SKM-1 treated with dmso at 0.1 percent for 144 hours (cell line): Measurements from ENCODE around the gene KANK2.
"Not testable (repeated sequence)": the region's sequence is repeated elsewhere in the genome, so short reads cannot be mapped to it uniquely, and the experiment has no call there.

Experiments used
- DNase-seq: peaks from one replicate; lab custom pipeline; 2025; ENCODE audit not compliant: unreplicated experiment; lab: John Stamatoyannopoulos, UW

KANK2 gene

DNA sequence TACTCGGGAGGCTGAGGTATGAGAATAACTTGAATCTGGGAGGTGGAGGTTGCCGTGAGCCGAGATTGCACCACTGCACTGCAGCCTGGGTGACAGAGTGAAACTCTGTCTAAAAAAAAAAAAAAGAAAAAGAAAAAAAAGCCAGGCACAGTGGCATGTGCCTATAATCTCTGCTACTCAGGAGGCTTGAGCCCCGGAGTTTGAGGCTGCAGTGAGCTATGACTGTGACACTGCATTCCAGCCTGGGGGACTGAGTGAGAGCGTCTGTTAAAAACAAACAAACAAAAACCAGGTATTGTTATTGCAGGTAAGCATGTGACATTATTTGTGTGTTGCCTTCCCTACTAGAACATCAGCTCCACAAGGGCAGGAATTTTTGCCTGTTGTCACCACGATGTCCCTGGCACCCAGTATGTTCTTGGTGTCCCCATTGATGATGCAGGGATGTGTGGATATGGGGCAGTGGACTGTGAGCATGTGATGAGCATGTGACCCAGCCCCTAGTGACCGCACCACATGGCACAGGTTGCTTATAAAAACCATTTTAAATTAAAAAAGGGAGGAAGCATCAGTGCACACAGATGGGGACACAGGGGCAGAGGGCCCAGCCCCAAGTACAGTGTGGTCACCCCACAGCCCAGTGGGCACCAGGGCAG, 1.6 kb upstream of the KANK2 start:
- no peak for DNase-seq

DNA sequence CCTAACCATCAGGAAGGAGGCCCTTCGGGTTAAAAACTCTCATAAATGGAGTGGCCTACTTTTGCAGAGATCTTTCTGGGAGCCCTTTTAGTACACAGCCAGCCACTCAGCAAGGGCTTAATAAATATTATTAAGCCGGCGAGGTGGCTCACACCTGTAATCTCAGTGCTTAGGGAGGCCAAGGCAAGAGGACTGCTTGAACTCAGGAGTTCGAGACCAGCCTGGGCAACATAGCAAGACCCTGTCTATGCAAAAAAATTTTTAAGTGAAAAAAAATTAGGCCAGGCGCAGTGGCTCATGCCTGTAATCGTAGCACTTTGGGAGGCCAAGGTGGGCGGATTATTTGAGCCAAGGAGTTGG, 810 bp upstream of the KANK2 start:
- no peak for DNase-seq

DNA sequence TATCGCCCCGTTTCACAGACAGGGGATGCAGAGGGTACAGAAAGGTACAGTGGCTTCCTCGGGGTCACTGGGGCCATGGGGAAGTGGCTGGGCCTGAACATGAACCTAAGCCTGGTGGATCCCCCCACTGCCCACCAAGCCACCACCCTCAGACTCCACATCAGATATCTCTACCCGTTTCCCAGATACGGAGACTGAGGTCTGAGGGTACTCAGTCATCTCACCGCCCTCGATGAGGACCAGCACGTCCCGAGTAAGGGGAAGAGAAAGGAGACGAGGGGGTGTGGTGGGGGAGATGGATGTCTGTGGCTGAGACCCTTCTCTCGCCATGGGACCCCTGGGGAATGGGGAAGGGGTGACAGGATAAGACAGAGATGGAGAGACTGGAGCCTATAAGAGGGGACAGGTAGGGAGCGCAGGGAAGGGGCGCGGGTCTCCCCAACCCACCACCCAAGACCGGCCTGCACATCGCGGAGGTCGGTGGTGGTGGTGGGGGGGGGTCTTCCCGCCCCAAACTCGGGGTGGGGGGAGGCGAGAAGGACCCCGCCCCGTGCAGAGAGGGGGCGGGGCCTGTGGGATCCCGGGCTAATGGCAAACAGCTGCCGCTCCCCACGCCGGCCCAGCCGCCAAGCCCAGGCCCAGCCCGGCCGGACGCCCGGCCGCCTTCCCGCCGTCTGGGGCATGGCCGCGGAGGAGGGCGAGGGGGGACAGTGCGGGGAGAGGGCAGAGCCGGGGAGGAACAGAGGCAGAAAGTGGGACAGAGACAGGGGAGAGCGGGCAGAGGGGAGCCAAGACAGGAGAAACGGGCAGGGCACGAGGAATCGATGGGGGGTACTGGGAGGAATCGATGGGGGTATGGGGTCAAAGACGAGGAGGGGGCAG, 698 bp downstream of the KANK2 start:
- DNase-seq, result no peak

DNA sequence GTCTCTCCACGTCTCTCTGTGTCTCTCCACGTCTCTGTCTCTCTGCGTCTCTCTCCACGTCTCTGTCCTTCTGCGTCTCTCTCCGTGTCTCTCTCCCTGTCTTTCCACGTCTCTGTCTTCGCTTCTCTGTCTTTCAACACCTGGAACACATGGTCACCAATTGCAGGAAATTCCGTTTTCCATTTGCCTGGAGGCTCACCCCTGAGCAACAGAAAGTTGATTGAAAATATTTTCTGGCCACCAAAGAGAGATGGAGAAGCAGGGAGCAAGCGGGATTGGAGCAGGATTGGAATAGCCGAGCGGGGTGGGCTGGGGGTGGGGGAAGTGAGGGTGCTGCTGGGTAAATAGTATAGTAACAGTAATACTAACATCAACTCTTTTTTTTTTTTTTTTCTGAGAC, 1.7 kb downstream of the KANK2 start:
- no peak for DNase-seq

DNA sequence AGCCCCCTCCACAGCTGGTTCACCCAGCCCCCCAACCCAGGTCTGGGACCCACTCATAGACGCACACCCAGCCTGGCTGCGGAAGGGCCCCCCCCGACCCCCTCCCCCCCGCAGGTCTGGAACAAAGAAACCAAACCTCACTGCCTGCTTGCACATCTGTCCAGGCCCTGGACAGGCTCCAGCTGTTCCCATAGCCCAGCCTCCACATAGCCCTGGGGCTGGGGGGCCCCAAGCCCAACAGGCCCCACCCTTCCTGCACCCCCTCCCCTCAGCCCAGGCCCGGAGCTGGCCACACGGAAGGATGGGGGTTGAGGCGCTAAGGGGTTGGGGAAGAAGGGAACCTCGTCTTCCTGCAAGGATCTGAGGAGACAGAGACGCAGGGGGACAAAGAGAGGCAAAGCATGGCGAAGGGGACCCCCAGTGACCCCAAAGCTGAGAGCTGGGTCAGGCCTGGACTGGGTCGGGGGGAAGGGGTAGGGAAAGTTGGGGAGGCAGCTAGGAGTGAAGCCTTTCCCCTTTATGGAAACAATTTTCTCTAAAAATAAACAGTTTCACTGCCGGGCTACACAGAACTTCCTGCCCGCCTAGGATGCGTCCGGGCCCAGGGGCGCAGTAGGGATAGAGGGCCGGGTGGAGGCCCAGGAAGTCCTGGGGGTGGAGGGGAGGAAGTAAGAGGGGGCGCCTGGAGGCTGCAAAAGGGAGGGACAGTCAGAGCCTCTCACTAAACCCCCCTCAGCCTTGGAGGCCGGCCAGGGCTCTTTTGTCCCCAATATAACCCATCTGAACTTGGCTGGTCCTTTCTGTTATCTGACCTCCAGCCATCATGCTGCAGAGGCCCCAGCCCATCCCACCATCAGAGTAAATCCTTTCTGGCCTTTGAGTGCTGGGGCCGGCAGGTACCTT, 2.4 kb downstream of the KANK2 start:
- DNase-seq, result no peak

DNA sequence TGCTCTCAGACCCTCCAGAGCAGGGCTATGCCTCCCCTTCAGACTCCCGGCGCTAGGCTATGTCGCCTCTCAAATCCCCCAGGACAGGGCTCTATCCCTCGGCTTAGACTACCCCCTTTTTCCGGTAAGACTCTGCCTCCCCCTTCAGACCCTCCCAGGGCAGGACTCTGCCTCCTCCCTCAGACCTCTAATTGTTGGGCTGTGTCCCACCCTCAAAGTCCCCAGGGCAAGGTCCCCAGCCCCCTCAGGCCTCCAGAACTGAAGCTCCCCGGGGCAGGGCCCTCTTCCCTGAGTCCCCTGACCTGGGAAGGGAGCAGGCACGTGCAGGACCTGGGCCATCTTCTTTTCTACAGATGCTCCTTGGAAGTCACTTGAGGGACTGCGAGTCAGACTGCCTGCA, 3.2 kb downstream of the KANK2 start:
- no peak for DNase-seq

DNA sequence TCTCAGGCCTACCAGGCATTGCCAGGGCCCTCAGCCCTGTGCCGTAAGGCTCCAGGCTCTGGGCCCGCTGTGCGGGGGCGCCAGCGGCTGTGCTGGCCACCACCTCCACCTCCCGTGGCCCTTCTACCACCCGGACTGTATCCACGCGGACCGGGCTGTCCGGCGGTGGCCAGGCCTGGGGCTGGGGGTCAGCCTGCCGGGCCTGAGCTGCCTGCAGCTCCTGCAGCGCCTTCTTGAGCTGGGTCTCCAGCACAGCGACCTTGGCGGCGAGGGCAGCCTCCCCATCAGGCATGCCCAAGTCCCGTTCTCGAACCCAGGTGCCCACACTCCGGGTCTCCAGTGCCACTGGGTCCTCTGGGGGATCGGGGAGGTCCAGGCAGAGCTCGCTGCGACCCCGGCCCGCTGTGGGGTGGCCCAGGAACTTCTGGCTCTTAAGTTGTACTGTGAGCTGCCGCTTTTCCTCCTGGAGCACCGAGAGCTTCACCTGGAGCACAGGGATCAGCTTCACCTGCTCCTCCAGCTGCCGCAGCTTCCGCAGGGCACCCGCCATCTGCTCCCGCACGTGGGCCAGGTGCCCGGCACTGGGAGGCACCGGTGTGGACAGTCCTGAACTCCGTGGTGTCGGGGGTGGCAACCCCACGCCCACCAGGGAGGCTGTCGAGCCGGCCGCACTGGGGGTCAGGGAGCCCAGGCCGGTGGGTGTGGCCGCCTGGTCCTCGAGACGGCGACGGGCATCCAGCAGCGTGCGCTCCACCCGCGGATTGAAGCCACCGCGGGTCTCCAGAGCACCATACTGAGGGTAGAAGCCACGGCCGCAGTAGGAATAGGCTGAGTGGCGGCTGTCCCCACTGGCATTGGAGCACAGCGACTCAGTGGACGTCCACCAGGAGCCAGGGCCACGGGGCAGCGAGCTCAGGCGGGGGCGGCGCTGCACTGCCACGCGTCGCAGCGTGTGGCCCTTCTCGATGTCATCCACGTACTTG, 4.1 kb downstream of the KANK2 start:
- no peak for DNase-seq

DNA sequence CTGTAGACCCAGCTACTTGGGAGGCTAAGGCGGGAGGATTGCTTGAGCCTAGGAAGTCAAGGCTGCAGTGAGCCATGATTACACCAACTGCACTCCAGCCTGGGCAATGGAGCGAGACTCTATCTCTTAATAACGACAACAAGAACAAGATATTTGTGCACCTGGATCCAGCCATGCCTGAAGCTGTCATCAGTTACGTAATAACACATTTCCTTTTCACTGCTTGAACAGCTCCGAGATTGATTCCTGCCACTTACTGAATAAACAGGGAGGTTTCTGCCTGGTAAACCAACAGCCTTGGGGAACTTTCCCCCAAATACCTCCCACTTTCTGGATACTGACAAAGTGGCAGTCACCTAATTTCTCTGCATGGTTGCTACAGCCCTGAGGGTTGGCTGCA, 5.4 kb downstream of the KANK2 start:
- no peak for DNase-seq

DNA sequence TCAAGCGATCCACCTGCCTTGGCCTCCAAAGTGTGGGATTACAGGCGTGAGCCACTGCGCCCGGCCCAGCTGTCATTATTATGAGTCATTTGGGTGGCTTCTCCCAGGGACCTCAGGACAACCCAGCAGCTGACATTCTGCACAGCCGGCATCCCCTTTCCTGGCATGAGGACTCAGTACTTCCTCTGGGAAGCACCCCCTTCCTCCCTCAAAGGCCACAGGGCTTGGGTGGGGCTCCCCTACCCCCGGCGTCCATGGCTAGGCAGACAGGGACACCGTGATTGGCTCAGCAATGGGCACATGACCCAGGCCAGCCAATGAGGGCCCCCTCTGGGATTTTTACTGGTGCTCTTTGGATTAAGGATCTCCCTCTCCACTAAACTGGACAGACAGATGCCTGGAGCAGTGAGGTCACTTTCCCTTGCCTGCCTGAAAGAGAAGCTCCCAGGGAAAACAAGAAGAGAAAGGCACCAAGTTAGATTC, 6.0 kb downstream of the KANK2 start:
- DNase-seq, result no peak

DNA sequence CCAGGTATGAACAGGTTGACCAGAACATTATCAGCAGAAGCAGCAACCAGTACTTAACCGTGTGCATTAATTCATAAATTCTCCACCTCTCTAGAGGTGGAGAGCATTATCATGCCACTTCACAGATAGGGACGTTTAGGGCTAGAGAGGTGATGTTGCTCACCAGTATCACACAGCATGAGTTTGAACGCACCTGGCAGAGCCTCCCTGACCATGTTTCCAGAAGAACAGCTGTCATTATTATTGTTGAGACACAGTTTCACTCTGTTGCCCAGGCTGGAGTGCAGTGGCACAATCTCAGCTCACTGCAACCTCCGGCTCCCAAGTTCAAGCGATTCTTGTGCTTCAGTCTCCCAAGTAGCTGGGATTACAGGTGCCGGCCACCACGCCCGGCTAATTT, 6.8 kb downstream of the KANK2 start:
- no peak for DNase-seq

DNA sequence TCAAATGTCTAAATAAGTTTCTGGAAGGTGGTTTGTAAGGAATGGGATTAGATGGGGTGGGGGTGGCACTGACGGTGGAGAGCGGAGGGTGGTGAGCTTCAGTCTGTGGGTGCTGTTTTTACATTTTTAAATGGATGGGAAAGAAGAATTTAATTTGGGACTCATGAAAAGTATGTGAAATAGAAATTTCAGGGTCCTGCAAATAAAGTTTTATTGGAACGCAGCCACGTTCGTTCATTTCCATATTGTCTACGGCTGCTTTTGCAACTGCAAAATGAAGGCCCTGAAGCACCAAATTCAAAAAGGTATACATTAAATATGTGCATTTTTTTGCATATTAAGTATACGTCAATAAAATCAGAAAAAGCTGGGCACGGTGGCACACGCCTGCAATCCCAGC, 9.9 kb downstream of the KANK2 start:
- DNase-seq, result no peak

DNA sequence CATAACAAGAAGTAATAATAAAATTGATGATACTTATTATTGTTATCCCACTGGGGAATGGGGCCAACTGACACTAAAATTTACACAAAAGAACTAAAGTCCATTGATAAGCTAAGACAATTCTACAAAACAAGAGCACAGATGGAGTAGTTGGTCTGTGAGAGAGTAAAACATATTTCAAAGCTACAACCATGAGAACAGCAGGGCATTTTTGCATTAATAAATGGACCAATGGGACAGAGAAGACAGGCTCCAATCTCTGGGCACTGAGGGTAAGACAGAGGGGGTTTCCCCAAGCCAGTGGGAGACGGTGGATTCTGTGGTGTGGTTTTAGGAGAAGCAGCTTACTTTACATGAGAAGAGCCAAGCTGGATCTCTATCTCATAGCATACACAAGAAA, 14.4 kb downstream of the KANK2 start:
- DNase-seq, result no peak

DNA sequence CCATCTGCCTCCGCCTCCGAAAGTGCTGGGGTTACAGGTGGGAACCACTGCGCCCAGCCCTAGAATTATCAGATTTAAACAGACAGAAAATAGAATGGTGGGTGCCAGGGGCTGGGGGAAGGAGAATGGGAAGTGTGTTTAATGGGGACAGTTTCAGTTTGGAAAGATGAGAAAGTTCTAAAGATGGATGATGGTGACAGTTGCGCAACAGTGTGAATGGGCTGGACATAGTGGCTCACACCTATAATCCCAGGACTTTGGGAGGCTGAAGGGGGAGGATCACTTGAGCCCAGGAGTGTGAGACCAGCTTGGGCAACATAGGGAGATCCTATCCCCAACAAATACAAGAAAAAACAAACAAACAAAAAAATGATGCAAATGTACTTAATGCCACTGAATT, 15.9 kb downstream of the KANK2 start:
- DNase-seq, result no peak

DNA sequence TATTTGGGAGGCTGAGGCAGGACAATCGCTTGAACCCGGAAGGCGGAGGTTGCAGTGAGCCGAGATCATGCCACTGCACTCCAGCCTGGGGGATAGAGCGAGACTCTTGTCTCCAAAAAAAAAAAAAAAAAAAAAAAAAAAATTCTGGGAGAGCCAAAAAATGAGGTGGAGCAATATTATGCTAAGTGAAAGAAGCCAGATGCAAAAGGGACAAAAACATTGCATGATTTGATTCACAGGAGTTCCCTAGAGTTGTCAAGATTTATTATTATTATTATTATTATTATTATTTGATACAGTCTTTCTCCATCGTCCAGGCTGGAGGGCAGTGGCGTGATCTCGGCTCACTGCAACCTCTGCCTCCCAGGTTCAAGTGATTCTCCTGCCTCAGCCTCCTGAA, 16.4 kb downstream of the KANK2 start:
- not testable (repeated sequence) for DNase-seq

DNA sequence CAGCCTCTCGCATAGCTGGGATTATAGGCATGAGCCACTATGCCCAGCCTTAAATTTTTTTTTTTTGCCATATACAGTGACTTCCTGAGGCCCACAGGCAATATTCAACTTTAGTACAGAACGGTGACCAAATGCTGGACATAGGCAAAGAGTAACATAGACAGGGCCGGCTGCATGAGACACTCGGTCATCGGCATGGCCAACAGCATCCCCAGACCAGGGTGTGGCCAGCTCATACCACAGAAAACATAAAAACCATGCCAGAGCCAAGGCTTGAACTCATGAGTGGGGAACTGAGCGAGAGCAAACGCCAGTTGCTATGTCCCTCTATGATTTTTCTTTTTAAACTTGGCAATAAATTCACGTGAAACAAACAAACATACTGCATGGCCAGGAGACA, 17.0 kb downstream of the KANK2 start:
- no peak for DNase-seq

DNA sequence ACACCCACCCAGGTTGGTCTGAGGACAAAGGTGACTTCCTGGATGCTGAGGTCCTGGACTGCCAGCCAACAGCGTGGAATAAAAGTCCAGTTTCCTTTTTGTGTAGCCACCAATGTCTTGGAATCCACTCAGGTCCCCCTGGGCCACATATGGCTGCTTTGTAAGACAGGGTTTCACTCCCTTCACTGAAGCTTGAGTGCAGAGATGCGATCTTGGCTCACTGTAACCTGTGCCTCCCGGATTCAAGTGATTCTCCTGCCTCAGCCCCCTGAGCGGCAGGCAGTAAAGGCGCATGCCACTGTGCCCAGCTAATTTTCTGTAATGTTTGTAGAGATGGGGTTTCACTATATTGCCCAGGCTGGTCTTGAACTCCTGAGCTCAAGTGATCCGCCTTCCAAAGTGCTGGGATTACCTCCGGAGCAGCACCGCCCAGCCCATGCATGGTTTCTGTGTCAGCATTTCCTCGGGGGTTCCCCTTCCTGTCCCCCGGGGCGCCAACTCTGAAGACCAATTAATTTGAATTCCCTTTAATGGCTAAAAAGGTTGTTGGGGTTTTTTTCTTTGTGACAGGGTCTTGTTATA, 17.5 kb downstream of the KANK2 start:
- DNase-seq, result no peak

DNA sequence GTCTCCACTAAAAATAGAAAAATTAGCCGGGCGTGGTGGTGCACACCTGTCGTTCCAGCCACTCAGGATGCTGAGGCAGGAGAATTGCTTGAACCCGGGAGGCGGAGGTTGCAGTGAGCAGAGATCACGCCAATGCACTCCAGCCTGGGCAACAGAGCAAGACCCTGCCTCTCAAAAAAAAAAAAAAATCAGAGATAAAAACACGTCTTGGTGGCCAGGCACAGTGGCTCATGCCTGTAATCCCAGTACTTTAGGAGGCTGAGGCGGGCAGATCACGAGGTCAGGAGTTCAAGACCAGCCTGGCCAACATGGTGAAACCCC, 18.2 kb downstream of the KANK2 start:
- DNase-seq, result not testable (repeated sequence)

DNA sequence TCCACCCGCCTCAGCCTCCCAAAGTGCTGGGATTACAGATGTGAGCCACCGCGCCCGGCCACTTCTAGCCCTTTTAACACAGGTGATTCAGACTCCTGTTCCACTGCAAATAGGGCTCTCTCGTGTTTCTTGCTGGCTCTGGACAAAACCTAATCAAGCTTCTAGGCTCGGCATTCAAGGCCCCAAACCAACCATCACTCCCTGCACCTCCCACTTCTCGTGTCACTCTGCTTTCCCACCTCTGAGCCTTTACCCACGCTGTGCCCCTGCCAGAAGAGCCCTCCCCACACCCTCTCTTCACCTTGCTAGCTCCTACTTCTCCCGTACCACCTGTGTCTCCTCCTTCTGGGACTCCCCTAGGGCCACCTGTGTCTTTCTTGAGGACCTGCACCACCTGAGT, 19.8 kb downstream of the KANK2 start:
- DNase-seq, result no peak

DNA sequence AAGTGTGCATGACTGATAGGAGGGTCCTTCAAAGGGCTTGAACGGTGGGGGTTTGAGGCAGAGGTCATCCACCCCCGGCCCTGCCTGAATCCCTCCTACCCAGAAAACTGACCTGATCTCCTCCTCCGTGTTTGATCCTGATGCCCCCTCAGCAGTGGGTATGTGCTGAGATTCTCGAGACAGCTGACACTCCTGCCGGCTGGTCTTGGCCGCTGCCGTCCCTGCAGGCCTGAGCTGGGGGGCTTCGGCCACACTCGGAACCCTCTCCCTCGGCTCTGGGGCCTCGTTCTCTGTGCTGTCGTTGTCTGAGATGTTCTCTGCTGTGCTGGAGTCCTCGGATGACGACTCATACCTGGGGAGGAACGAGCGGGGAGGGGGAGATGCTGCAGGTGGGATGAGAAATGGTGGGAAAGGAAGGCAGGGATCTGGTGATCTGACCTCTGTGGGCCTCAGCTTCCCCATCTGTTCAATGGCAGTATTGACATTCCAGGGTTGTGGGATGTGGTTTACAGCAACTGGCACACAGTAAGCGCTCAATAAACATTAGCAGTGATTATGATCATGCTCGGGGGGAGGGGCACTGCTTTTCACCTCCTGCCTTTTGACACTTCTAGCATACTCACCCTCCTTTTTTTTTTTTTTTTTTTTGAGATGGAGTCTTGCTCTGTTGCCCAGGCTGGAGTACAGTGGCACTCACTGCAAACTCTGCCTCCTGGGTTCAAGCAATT, 20.7 kb downstream of the KANK2 start:
- DNase-seq, result no peak

DNA sequence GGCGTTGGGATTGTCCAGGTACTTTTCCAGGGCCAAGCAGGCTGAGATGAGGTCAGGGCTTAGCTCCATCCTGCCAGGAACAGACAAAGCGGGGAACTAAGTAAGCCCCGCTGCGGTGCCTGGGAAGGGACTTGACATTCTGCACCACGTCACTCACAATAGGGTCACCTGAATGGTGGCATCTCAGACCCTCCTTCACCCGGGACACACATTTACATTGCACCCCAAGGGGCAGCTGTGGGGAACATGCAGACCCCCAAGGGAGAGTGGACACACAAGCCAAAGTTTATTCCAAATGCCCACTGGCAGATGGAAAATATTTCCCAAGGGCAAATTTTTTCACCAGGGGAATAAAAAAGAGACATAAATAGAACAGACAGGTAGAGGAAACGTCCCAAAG, 21.4 kb downstream of the KANK2 start:
- DNase-seq, result no peak
